Endothelial cell of umbilical vein (primary cell): ENCODE measurements around the gene RGL4.

Experiments
- POLR2A ChIP-seq: IDR thresholded peaks from 2 replicates; pipeline ENCODE4 v1.6.1; 2012; ENCODE audit warnings: low read depth, mild to moderate bottlenecking, control low read depth, low read length
- POLR2AphosphoS5 ChIP-seq: IDR thresholded peaks from 2 replicates; pipeline ENCODE4 v1.6.1; 2012; ENCODE audit warnings: low read depth, mild to moderate bottlenecking, control low read depth, low read length, moderate library complexity; ENCODE audit not compliant: insufficient read depth
- TF ChIP-seq, protein P1 (sequence below), 2 donors: IDR thresholded peaks; 1 replicate in 1 of 2; 2 replicates in 1 of 2; pipeline ENCODE4 v1.5.1; 2011; ENCODE audit warnings: low read length in 2 of 2, mild to moderate bottlenecking in 2 of 2, moderate library complexity in 2 of 2, control low read depth in 1 of 2, inconsistent platforms in 1 of 2, low read depth in 1 of 2; ENCODE audit not compliant: insufficient read depth in 1 of 2; ENCODE audit errors: extremely low read depth in 1 of 2
- TF ChIP-seq, protein P2 (sequence below): IDR thresholded peaks from 2 replicates; pipeline ENCODE4 v1.6.1; 2011; ENCODE audit not compliant: insufficient read depth, insufficient read length

DNA sequence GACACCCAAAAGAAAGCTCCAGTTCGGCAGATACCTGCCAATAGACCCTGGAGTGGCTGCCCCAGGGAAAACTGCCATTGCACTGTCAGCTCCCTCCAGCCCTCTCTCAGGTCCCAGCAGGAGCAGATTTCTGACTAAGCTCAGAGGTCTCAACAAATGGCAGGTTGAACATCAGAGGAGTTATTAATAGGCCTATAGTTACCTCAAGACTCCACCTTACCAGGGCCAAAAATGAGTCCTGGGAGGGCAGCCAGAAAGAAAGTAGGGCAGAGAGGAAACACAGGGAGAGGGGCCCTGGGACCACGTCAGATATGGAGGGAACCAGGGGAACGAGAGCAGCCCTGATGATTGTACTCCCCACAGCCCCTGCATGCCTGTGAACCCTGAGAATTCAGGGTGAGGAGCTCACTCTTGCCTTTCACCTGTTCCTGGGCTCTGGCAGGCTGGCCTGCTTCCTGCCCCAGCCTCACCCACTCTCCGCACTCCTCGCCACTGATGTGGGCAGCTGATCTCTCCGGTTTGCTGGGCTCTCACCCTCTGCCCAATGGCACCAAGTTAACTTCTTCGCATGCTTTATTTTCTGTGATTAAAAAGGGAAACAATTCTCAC lies 4.3 kb upstream of the RGL4 start:
- TF ChIP-seq, protein P1, sequence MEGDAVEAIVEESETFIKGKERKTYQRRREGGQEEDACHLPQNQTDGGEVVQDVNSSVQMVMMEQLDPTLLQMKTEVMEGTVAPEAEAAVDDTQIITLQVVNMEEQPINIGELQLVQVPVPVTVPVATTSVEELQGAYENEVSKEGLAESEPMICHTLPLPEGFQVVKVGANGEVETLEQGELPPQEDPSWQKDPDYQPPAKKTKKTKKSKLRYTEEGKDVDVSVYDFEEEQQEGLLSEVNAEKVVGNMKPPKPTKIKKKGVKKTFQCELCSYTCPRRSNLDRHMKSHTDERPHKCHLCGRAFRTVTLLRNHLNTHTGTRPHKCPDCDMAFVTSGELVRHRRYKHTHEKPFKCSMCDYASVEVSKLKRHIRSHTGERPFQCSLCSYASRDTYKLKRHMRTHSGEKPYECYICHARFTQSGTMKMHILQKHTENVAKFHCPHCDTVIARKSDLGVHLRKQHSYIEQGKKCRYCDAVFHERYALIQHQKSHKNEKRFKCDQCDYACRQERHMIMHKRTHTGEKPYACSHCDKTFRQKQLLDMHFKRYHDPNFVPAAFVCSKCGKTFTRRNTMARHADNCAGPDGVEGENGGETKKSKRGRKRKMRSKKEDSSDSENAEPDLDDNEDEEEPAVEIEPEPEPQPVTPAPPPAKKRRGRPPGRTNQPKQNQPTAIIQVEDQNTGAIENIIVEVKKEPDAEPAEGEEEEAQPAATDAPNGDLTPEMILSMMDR (IDR thresholded peaks at IDR 0.05; ENCODE audit: extremely low read depth in 1 of 2, insufficient read depth in 1 of 2, low read depth in 1 of 2, low read length in 2 of 2), result no peak
- TF ChIP-seq POLR2A (no peak), POLR2AphosphoS5 (no peak)
- TF ChIP-seq, protein P2, sequence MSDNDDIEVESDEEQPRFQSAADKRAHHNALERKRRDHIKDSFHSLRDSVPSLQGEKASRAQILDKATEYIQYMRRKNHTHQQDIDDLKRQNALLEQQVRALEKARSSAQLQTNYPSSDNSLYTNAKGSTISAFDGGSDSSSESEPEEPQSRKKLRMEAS, result no peak
